Cortex of kidney (tissue), 1 donor: ENCODE results near the gene PIGB.
"Not testable (repeated sequence)": the region's sequence is repeated elsewhere in the genome, so short reads cannot be mapped to it uniquely, and the experiment has no call there.

Source experiments
- DNase-seq: peaks from one replicate; lab custom pipeline; 2025; lab: John Stamatoyannopoulos, UW

PIGB gene

GRCh38 chr15:55297315-55297714 is 21.7 kb upstream of the PIGB start:
- no peak for DNase-seq

GRCh38 chr15:55302801-55303200 is 16.2 kb upstream of the PIGB start:
- not testable (repeated sequence) for DNase-seq

GRCh38 chr15:55319537-55320237 is 665 bp downstream of the PIGB start:
- DNase-seq = no peak

- DNase-seq = no peak
Measured at GRCh38 chr15:55320238-55320550, 1.2 kb downstream of the PIGB start.

- DNase-seq = no peak
Measured at GRCh38 chr15:55320963-55321362, 1.9 kb downstream of the PIGB start.

- no peak for DNase-seq
Measured at GRCh38 chr15:55322467-55322866, 3.4 kb downstream of the PIGB start.

- DNase-seq = no peak
Measured at GRCh38 chr15:55327387-55327786, 8.4 kb downstream of the PIGB start.

- DNase-seq = no peak
Measured at GRCh38 chr15:55334371-55334770, 15.3 kb downstream of the PIGB start.

- DNase-seq = no peak
Measured at GRCh38 chr15:55334997-55335396, 16.0 kb downstream of the PIGB start.

- DNase-seq = no peak
Measured at GRCh38 chr15:55337160-55337559, 18.1 kb downstream of the PIGB start.

- DNase-seq = no peak
Measured at GRCh38 chr15:55343168-55343567, 24.1 kb downstream of the PIGB start.

- no peak for DNase-seq
Measured at GRCh38 chr15:55344206-55344605, 25.2 kb downstream of the PIGB start.

- DNase-seq = no peak
Measured at GRCh38 chr15:55348281-55348778, 29.3 kb downstream of the PIGB start.

- DNase-seq = no peak
Measured at GRCh38 chr15:55349282-55349681, 30.3 kb downstream of the PIGB start.

GRCh38 chr15:55353025-55353424 is 34.0 kb downstream of the PIGB start:
- DNase-seq = no peak

- no peak for DNase-seq
Measured at GRCh38 chr15:55356985-55357585, 38.1 kb downstream of the PIGB start.

- DNase-seq = no peak
Measured at GRCh38 chr15:55357774-55358173, 38.8 kb downstream of the PIGB start.

GRCh38 chr15:55358471-55358870 is 39.4 kb downstream of the PIGB start:
- DNase-seq = no peak

- no peak for DNase-seq
Measured at GRCh38 chr15:55360256-55360655, 41.2 kb downstream of the PIGB start.

GRCh38 chr15:55361048-55361447 is 42.0 kb downstream of the PIGB start:
- no peak for DNase-seq

- no peak for DNase-seq
Measured at GRCh38 chr15:55362641-55363040, 43.6 kb downstream of the PIGB start.

- DNase-seq = no peak
Measured at GRCh38 chr15:55366981-55367380, 48.0 kb downstream of the PIGB start.

GRCh38 chr15:55372701-55373440 is 53.8 kb downstream of the PIGB start:
- no peak for DNase-seq
